PC-3 (cell line): Measurements from ENCODE around the gene MAP7D3.

Experiments used
- CTCF ChIP-seq: fragments of 300-600 bp; sonication (generic); conservative IDR thresholded peaks from 2 replicates; pipeline ENCODE4 v1.5.1; 2017; ENCODE audit warnings: antibody characterized with exemption, low read depth, mild to moderate bottlenecking, low read length
- EZH2 ChIP-seq: fragments of 300-600 bp; sonication (generic); IDR thresholded peaks from one replicate; pipeline ENCODE4 v1.6.1; 2017; ENCODE audit warnings: antibody characterized with exemption, mild to moderate bottlenecking, low read length; ENCODE audit not compliant: unreplicated experiment

GRCh38 chrX:136189222-136189621 is 62.0 kb downstream of the MAP7D3 start:
- TF ChIP-seq CTCF (no peak), EZH2 (no peak)
